Trophoblast cell (in vitro differentiated cells and primary cell): Measurements from ENCODE around the gene AAK1.

ENCODE experiments used
- DNase-seq, 2 donors: peaks; one replicate each; pipeline ENCODE4 v3.0.0-alpha.2; 2016
- H2AFZ ChIP-seq: 2 replicates; pipeline ENCODE4 v1.6.1; 2013; ENCODE audit warnings: low read length, moderate library complexity, mild to moderate bottlenecking; ENCODE audit not compliant: insufficient read depth, poor library complexity
- H2AK5ac ChIP-seq: 2 replicates; pipeline ENCODE4 v1.6.1; 2013; ENCODE audit warnings: mild to moderate bottlenecking, low read length
- H2BK120ac ChIP-seq: 2 replicates; pipeline ENCODE4 v1.6.1; 2013; ENCODE audit warnings: low read length, mild to moderate bottlenecking, moderate library complexity; ENCODE audit not compliant: insufficient read depth, poor library complexity
- H2BK12ac ChIP-seq: 2 replicates; pipeline ENCODE4 v1.6.1; 2013; ENCODE audit warnings: mild to moderate bottlenecking, low read length, moderate library complexity
- H2BK5ac ChIP-seq: 2 replicates; pipeline ENCODE4 v1.6.1; 2013; ENCODE audit warnings: low read length, low read depth, moderate library complexity, mild to moderate bottlenecking; ENCODE audit not compliant: poor library complexity
- H3K14ac ChIP-seq: 2 replicates; pipeline ENCODE4 v1.6.1; 2013; ENCODE audit warnings: mild to moderate bottlenecking, low read length
- H3K18ac ChIP-seq: 2 replicates; pipeline ENCODE4 v1.6.1; 2013; ENCODE audit warnings: mild to moderate bottlenecking, low read length
- H3K23ac ChIP-seq: 2 replicates; pipeline ENCODE4 v1.6.1; 2013; ENCODE audit warnings: low read length
- H3K27ac ChIP-seq: 2 replicates; pipeline ENCODE4 v1.5.1; 2013; ENCODE audit warnings: low read depth, mild to moderate bottlenecking, inconsistent platforms, low read length, moderate library complexity
- H3K27me3 ChIP-seq: 2 replicates; pipeline ENCODE4 v1.6.1; 2013; ENCODE audit warnings: inconsistent platforms, mild to moderate bottlenecking, low read length, moderate library complexity; ENCODE audit not compliant: insufficient read depth
- H3K36me3 ChIP-seq, 2 experiments: 1 replicate in 1 of 2; 2 replicates in 1 of 2; pipeline ENCODE4 v1.6.1; 2013; ENCODE audit warnings: low read length in 2 of 2, mild to moderate bottlenecking in 2 of 2, moderate library complexity in 1 of 2; ENCODE audit not compliant: insufficient read depth in 2 of 2, control insufficient read depth in 1 of 2
- H3K4ac ChIP-seq: 2 replicates; pipeline ENCODE4 v1.6.1; 2013; ENCODE audit warnings: low read depth, mild to moderate bottlenecking, low read length, moderate library complexity
- H3K4me1 ChIP-seq, 2 experiments: 1 replicate in 1 of 2; 2 replicates in 1 of 2; pipeline ENCODE4 v1.6.1; 2013; ENCODE audit warnings: low read length in 2 of 2, mild to moderate bottlenecking in 2 of 2, moderate library complexity in 1 of 2; ENCODE audit not compliant: insufficient read depth in 2 of 2, control insufficient read depth in 1 of 2
- H3K4me2 ChIP-seq: 2 replicates; pipeline ENCODE4 v1.6.1; 2013; ENCODE audit warnings: inconsistent platforms, mild to moderate bottlenecking, low read length, moderate library complexity
- H3K4me3 ChIP-seq: 2 replicates; pipeline ENCODE4 v1.5.1; 2013; ENCODE audit warnings: mild to moderate bottlenecking, low read depth, low read length, inconsistent platforms
- H3K79me1 ChIP-seq: one replicate; pipeline ENCODE4 v1.6.1; 2013; ENCODE audit warnings: low read length
- H3K79me2 ChIP-seq: 2 replicates; pipeline ENCODE4 v1.6.1; 2013; ENCODE audit warnings: low read length, mild to moderate bottlenecking; ENCODE audit not compliant: control insufficient read depth, insufficient read depth, poor library complexity
- H3K9ac ChIP-seq: 2 replicates; pipeline ENCODE4 v1.6.1; 2013; ENCODE audit warnings: mild to moderate bottlenecking, low read length
- H3K9me3 ChIP-seq: 2 replicates; pipeline ENCODE4 v1.6.1; 2013; ENCODE audit warnings: low read depth, mild to moderate bottlenecking, control low read depth, inconsistent platforms, low read length; ENCODE audit not compliant: insufficient read depth
- H4K12ac ChIP-seq: 2 replicates; pipeline ENCODE4 v1.6.1; 2013; ENCODE audit warnings: low read depth, mild to moderate bottlenecking, low read length, moderate library complexity
- H4K8ac ChIP-seq: 2 replicates; pipeline ENCODE4 v1.6.1; 2013; ENCODE audit warnings: low read depth, mild to moderate bottlenecking, low read length, moderate library complexity
- H4K91ac ChIP-seq: one replicate; pipeline ENCODE4 v1.6.1; 2013; ENCODE audit warnings: low read depth, mild to moderate bottlenecking, low read length, moderate library complexity
- WGBS: extraction: QIAGEN DNeasy Blood & Tissue Kit; methylation state at CpG from one replicate; pipeline ENCODE4 v1.1.7; 2013; ENCODE audit warnings: missing lambda C conversion rate; ENCODE audit not compliant: insufficient read length, insufficient coverage; ENCODE audit errors: extremely low coverage; 5-methylcytosine and 5-hydroxymethylcytosine counted together

AAK1 gene

DNA sequence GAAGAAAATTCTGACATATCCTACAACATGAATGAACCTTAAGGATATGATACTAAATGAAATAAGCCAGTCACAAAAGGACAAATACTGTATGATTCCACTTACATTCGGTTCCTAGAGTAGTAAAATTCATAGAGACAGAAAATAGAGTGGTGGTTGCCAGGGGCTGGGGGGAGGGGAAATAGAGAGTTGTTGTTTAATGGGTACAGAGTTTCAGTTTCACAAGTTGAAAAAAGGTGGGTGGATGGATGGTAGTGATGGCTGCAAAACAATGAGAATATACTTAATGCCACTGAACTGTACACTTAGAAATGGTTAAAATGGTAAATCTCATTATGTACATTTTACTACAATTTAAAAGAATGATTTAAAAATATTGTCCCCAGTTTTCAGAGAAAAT is 153.1 kb downstream of the AAK1 start:
- no peak overlapping the region for H3K9ac ChIP-seq
- no peak overlapping the region for H2BK12ac ChIP-seq
- H3K27me3 ChIP-seq, result no peaks in the 10 kb centered on the region
- peaks cover 9 to 18% of the 10 kb centered on the region in 2 experiments for H3K36me3 ChIP-seq
- H4K8ac ChIP-seq, result no peak overlapping the region
- H2BK5ac ChIP-seq, result no peak overlapping the region
- H2AFZ ChIP-seq, result no peak overlapping the region
- no peak overlapping the region for H3K4me3 ChIP-seq
- no peak overlapping the region for H3K23ac ChIP-seq
- H3K18ac ChIP-seq, result no peak overlapping the region
- H2BK120ac ChIP-seq, result no peak overlapping the region
- H3K79me2 ChIP-seq, result no peaks in the 10 kb centered on the region
- DNase-seq, result no peak
- no peak overlapping the region for H4K12ac ChIP-seq
- no CpG with 5 or more reads among the region's 1 CpG for WGBS
- no peak overlapping the region for H3K4ac ChIP-seq
- no peaks in the 10 kb centered on the region for H3K9me3 ChIP-seq
- no peaks in the 10 kb centered on the region for H3K4me1 ChIP-seq
- no peak overlapping the region for H2AK5ac ChIP-seq
- H3K27ac ChIP-seq, result no peak overlapping the region
- H4K91ac ChIP-seq, result no peak overlapping the region
- no peak overlapping the region for H3K4me2 ChIP-seq
- no peaks in the 10 kb centered on the region for H3K79me1 ChIP-seq
- H3K14ac ChIP-seq, result no peak overlapping the region

DNA sequence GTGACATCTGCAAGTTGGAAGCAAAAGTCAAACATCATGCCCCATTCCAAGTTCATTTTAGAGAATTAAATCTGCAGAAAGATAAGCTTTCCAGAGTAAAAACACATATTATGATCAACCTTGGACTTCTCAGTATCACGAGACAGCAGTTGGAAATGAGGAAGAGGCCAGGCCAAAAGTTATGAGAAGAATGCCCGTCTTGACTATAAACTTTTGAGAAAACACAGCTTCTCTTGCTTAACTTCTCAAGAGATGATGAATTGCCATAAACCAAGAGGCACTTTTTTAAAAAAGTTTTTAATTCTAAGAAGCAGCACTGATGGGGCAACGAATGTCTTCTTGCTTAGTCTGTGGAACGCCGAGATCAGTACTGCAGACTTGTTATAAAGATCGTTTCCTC is 153.7 kb downstream of the AAK1 start:
- H3K4me1 ChIP-seq, result no peaks in the 10 kb centered on the region
- H3K4me2 ChIP-seq, result no peak overlapping the region
- WGBS, result no CpG with 5 or more reads among the region's 6 CpGs

DNA sequence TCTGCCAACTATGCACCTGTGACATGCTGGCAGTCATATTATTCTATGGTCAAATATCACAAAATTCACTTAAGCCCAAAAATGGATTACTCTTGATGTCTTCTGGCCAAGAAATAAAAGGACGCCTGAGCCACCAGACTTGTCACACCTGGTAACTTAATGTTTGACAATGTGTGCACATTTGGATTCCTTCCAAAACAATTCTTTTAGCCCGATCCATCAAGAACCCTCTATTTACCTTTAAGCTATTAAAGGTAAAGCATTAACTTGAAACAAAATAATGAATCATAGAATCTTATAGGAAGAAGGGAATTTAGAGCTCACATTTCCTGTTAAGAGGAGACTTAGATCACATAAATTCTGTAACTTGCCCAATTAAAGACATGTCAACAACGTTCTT is 159.8 kb downstream of the AAK1 start:
- Histone ChIP-seq H3K23ac (no peak overlapping the region), H3K9ac (no peak overlapping the region), H2AK5ac (no peak overlapping the region), H3K14ac (no peak overlapping the region), H3K36me3 (peaks cover 12% of the 10 kb centered on the region in 2 experiments), H2BK12ac (no peak overlapping the region), H3K27ac (no peak overlapping the region), H3K4me1 (no peaks in the 10 kb centered on the region), H4K12ac (no peak overlapping the region), H3K9me3 (no peaks in the 10 kb centered on the region), H4K91ac (no peak overlapping the region), H2BK5ac (no peak overlapping the region), H3K18ac (no peak overlapping the region), H3K79me2 (no peaks in the 10 kb centered on the region), H3K4me2 (no peak overlapping the region), H3K4me3 (no peak overlapping the region), H2BK120ac (no peak overlapping the region), H4K8ac (no peak overlapping the region), H2AFZ (no peak overlapping the region), H3K4ac (no peak overlapping the region), H3K79me1 (no peaks in the 10 kb centered on the region), H3K27me3 (no peaks in the 10 kb centered on the region)
- WGBS, result no CpG with 5 or more reads among the region's 3 CpGs
- no peak for DNase-seq

More for the DNA sequence above, 153.7 kb downstream of the AAK1 start:
- Histone ChIP-seq H3K23ac (no peak overlapping the region), H2BK120ac (no peak overlapping the region), H2AK5ac (no peak overlapping the region), H3K9ac (no peak overlapping the region), H3K18ac (no peak overlapping the region), H3K27me3 (no peaks in the 10 kb centered on the region), H2AFZ (no peak overlapping the region), H4K91ac (no peak overlapping the region), H2BK12ac (no peak overlapping the region), H3K36me3 (peaks cover 9 to 18% of the 10 kb centered on the region in 2 experiments), H3K14ac (no peak overlapping the region), H3K27ac (no peak overlapping the region), H4K12ac (no peak overlapping the region), H3K79me1 (no peaks in the 10 kb centered on the region), H4K8ac (no peak overlapping the region), H3K9me3 (no peaks in the 10 kb centered on the region), H3K79me2 (no peaks in the 10 kb centered on the region), H2BK5ac (no peak overlapping the region), H3K4me3 (no peak overlapping the region), H3K4ac (no peak overlapping the region)
- no peak for DNase-seq

DNA sequence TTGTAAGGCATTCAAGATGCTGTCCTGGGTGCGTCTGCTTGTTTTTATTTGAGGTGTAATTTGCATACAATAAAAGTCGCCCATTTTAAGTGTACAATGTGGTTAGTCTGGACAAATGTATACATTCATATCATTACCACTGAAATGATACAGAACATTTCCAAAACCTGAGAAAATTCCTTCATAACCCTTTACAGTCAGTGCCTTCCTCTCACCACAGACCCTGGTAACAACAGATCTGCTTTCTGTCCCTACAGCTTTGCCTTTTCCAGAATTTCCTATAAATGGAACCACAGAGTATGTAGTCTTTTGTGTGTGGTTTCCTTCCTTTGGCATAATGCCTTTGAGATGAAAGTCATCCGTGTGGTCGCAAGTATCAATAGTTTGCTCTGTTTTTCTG is 160.5 kb downstream of the AAK1 start:
- no peak overlapping the region for H2BK120ac ChIP-seq
- H3K4me3 ChIP-seq, result no peak overlapping the region
- no peaks in the 10 kb centered on the region for H3K79me1 ChIP-seq

More for the DNA sequence above, 160.5 kb downstream of the AAK1 start:
- Histone ChIP-seq H3K4ac (no peak overlapping the region), H3K36me3 (peaks cover 12 to 14% of the 10 kb centered on the region in 2 experiments), H2AK5ac (no peak overlapping the region), H4K8ac (no peak overlapping the region), H3K23ac (no peak overlapping the region), H3K14ac (no peak overlapping the region), H3K4me2 (no peak overlapping the region), H3K4me1 (no peaks in the 10 kb centered on the region), H3K27ac (no peak overlapping the region), H2BK5ac (no peak overlapping the region), H2BK12ac (no peak overlapping the region), H4K12ac (no peak overlapping the region), H3K79me2 (no peaks in the 10 kb centered on the region), H3K27me3 (no peaks in the 10 kb centered on the region), H4K91ac (no peak overlapping the region), H2AFZ (no peak overlapping the region), H3K18ac (no peak overlapping the region), H3K9me3 (no peaks in the 10 kb centered on the region), H3K9ac (no peak overlapping the region)
- DNase-seq, result no peak
- WGBS, result no CpG with 5 or more reads among the region's 4 CpGs
